Natural killer cell (primary cell): ENCODE results near the gene NEMP1. TPM values are rescaled to one million over a fixed set of nuclear protein-coding genes. Genes with fewer than 3 reads are reported as not detected.

Source experiments
- ATAC-seq, 3 donors: fragments of 150-1000 bp in 2 of 3; fragments of 200-7000 bp in 1 of 3; cut with Tn5 transposase; 1 replicate in 1 of 3; 2 replicates in 2 of 3; pipeline ENCODE4 v1.10.0; 2021; ENCODE audit warnings: mild to moderate bottlenecking in 2 of 3, moderate library complexity in 2 of 3
- DNase-seq, 2 donors: peaks; one replicate each; pipeline versions ENCODE4 v3.0.0 to v3.0.0-alpha.2; 2013 to 2021; ENCODE audit warnings: mixed read lengths in 1 of 2
- H3K27ac ChIP-seq: one replicate; pipeline ENCODE4 v1.5.1; 2013; ENCODE audit warnings: mild to moderate bottlenecking, low read length
- H3K27me3 ChIP-seq: one replicate; pipeline ENCODE4 v1.6.1; 2013; ENCODE audit warnings: low read length; ENCODE audit not compliant: control insufficient read depth, insufficient read depth
- H3K36me3 ChIP-seq: one replicate; pipeline ENCODE4 v1.6.1; 2013; ENCODE audit warnings: low read length; ENCODE audit not compliant: control insufficient read depth, insufficient read depth
- H3K4me1 ChIP-seq: one replicate; pipeline ENCODE4 v1.6.1; 2013; ENCODE audit warnings: low read length; ENCODE audit not compliant: control insufficient read depth, insufficient read depth
- H3K4me3 ChIP-seq: one replicate; pipeline ENCODE4 v1.5.1; 2013; ENCODE audit warnings: low read length
- H3K9me3 ChIP-seq: one replicate; pipeline ENCODE4 v1.6.1; 2013; ENCODE audit warnings: low read length; ENCODE audit not compliant: control insufficient read depth, insufficient read depth
- H3K27ac Mint-ChIP-seq, 2 donors: one replicate each; pipeline ENCODE4 v1.8.0; 2022; ENCODE audit warnings: mild to moderate bottlenecking in 2 of 2, mixed read lengths in 2 of 2, moderate library complexity in 1 of 2
- H3K27me3 Mint-ChIP-seq, 2 donors: one replicate each; pipeline ENCODE4 v1.8.0; 2022; ENCODE audit warnings: low read depth in 2 of 2, mixed read lengths in 2 of 2
- H3K36me3 Mint-ChIP-seq: one replicate; pipeline ENCODE4 v1.8.0; 2022; ENCODE audit warnings: mixed read lengths
- H3K4me1 Mint-ChIP-seq, 2 donors: one replicate each; pipeline ENCODE4 v1.8.0; 2022; ENCODE audit warnings: mixed read lengths in 2 of 2
- H3K4me3 Mint-ChIP-seq: one replicate; pipeline ENCODE4 v1.8.0; 2022; ENCODE audit warnings: mild to moderate bottlenecking, moderate library complexity, mixed read lengths
- H3K9me3 Mint-ChIP-seq, 2 donors: one replicate each; pipeline ENCODE4 v1.8.0; 2022; ENCODE audit warnings: mixed read lengths in 2 of 2
- CTCF ChIP-seq: fragments of 200-600 bp; IDR thresholded peaks from one replicate; pipeline ENCODE4 v1.8.0; 2022; ENCODE audit warnings: antibody characterized with exemption
- WGBS: methylation state at CpG from one replicate; pipeline ENCODE4 v1.1.7; 2013; ENCODE audit warnings: missing lambda C conversion rate; ENCODE audit not compliant: insufficient coverage; 5-methylcytosine and 5-hydroxymethylcytosine counted together
- intact Hi-C: fragments of 100-400 bp; cut with micrococcal nuclease; formaldehyde crosslinking; loops from one replicate; pipeline ENCODE4 v1.14.2; 2022
- total RNA-seq, 4 donors: library from RNA; stranded (reverse); fragments of 120-200 nt in 1 of 4; gene quantifications; one replicate each; pipeline versions ENCODE4 v1.2.3 to v1.2.4, GENCODE V29; 2013 to 2022

Gene NEMP1
- total RNA-seq, 3 donors from 2014 or later (not counting 1 experiment from before 2014, with no cell fraction given) = 11.1 to 16.7 (median 12.1) TPM

DNA sequence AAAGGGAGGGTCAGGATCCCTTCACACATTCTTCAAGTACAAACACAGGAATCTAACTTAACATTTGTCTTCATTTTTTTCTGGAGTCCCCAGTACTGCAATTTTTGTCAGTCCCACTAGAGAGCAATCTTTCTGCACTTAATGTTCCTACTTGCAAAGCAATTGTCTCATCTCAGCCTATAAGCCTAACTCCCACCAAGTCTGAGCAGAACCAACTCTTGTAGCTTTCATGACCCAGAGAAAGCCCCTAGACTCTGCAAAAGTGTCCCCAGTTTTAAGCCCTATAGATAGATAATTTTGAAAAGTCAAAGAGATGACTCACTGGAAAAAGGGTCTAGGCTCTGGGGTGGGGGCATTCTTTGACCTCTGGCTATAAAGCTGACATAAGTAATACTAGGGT, 70.4 kb downstream of the NEMP1 start:
- peak; percentile 38 for TF ChIP-seq CTCF
- intact Hi-C loops = loop anchor here (1.0 kb wide), 2 partner anchors 54 to 104 kb away; no protein-coding TSS in a partner anchor
- H3K27ac Mint-ChIP-seq = no peak overlapping the region
- DNase-seq (peak in 1 of 2 donors; percentile 74), ATAC-seq (peak in 1 of 3 donors; percentile 27)
- H3K4me3 Mint-ChIP-seq = peak overlapping the region; percentile 23
- H3K36me3 Mint-ChIP-seq = no peaks in the 10 kb centered on the region
- peaks cover 13% of the 10 kb centered on the region for H3K36me3 ChIP-seq
- H3K4me1 ChIP-seq = peaks cover 17% of the 10 kb centered on the region
- H3K4me1 Mint-ChIP-seq = peaks cover 27 to 33% of the 10 kb centered on the region in 2 donors
- H3K27ac ChIP-seq = no peak overlapping the region
- H3K9me3 Mint-ChIP-seq = no peaks in the 10 kb centered on the region
- H3K9me3 ChIP-seq = no peaks in the 10 kb centered on the region
- no peak overlapping the region for H3K4me3 ChIP-seq
- H3K27me3 Mint-ChIP-seq = peaks cover 6 to 8% of the 10 kb centered on the region in 2 donors
- no peaks in the 10 kb centered on the region for H3K27me3 ChIP-seq

DNA sequence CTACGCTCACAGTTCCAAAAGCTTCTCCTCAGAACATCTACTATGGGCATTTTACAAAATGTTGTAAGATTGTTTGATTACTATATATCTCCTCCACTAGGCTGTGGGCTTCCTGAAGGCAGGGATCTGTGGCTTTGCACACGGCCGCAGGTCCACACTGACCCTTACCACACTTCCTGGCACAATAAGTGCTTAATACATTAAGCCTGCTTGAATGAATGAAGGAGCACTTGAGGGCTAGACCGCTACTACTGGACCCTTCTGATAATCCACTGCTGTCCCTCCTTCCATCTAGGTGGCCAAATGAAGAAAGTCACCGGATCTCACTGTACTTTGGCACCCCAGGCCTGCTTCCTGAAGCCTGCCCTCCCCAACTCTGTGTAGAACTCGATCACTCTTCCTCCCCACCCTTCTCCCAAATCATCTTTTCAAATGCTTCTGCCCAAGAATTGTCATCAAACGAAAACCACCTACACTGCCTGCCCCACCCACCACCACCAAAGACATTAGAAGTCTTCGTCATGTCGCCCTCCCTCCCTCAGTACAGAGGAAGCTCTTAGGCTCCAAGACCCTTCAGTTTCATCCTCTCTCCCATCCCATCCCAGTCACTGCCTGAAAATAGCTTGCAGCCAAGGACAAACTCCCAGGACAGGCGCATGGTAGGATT, 71.6 kb downstream of the NEMP1 start:
- Mint-ChIP-seq H3K27ac (peak overlapping the region; percentile 82 to 85), H3K27me3 (no peaks in the 10 kb centered on the region), H3K4me1 (peaks cover 27 to 33% of the 10 kb centered on the region in 2 donors), H3K4me3 (peak overlapping the region; percentile 92), H3K36me3 (no peaks in the 10 kb centered on the region), H3K9me3 (no peaks in the 10 kb centered on the region)
- no peak for TF ChIP-seq CTCF
- Histone ChIP-seq H3K9me3 (no peaks in the 10 kb centered on the region), H3K27ac (peak overlapping the region; percentile 43), H3K4me1 (peaks cover 17% of the 10 kb centered on the region), H3K36me3 (peaks cover 25% of the 10 kb centered on the region), H3K27me3 (no peaks in the 10 kb centered on the region), H3K4me3 (peak overlapping the region; percentile 32)
- intact Hi-C loops = no loop called here
- DNase-seq (peak in 1 of 2 donors; percentile 50), ATAC-seq (peak in 1 of 3 donors; percentile 5)
- WGBS = 42% methylated on average over 9 of the region's 10 CpGs

GRCh38 chr12:57005980-57006808, 72.4 kb downstream of the NEMP1 start, which contains the start of gene ZBTB39:
Gene ZBTB39 (minus strand): TSS chr12:57006546. CDS start chr12:57004917, 1,629 bp downstream.
- peak; percentile 42 for TF ChIP-seq CTCF
- under 1% methylated on average over 94 of the region's 94 CpGs for WGBS

More at GRCh38 chr12:57005980-57006808, 72.4 kb downstream of the NEMP1 start, which contains the start of gene ZBTB39:
- Mint-ChIP-seq H3K27me3 (no peaks in the 10 kb centered on the region), H3K27ac (peak within 1 kb of the TSS; percentile 82 to 85), H3K9me3 (no peaks in the 10 kb centered on the region), H3K4me1 (peaks cover 27 to 38% of the 10 kb centered on the region in 2 donors), H3K36me3 (no peaks in the 10 kb centered on the region), H3K4me3 (peak within 1 kb of the TSS; percentile 92)
- Histone ChIP-seq H3K9me3 (no peaks in the 10 kb centered on the region), H3K4me3 (peak within 1 kb of the TSS; percentile 67), H3K36me3 (peaks cover 28% of the 10 kb centered on the region), H3K4me1 (peaks cover 19% of the 10 kb centered on the region), H3K27me3 (no peaks in the 10 kb centered on the region), H3K27ac (peak within 1 kb of the TSS; percentile 51)
- intact Hi-C loops = no loop called here
- DNase-seq (peak; percentile 69 to 84), ATAC-seq (peak; percentile 90 to 95 (median 94))

Other genes with a start within 250 kb of the NEMP1 start
- gene SDR9C7, start 144.4 kb downstream of the NEMP1 start, total RNA-seq = under 1 TPM in 1 of 3 donors, not detected in 2; 0.20 TPM
- 1 to 10 TPM; 1.3 to 2.3 (median 1.6) TPM for gene RDH16, start 121.2 kb downstream of the NEMP1 start, total RNA-seq
- gene ZBTB39, start 72.2 kb downstream of the NEMP1 start, total RNA-seq = 10 to 100 TPM in 2 of 3 donors, 1 to 10 TPM in 1; 9.5 to 17.6 (median 12.5) TPM
- not detected for gene TAC3, start 62.3 kb downstream of the NEMP1 start, total RNA-seq
- gene MYO1A, start 28.7 kb downstream of the NEMP1 start, total RNA-seq = 1 to 10 TPM in 1 of 3 donors, not detected in 2; 1.1 TPM
- gene NAB2, start 10.3 kb upstream of the NEMP1 start, total RNA-seq = 1 to 10 TPM; 4.2 to 7.0 (median 5.4) TPM
- gene STAT6, start 32.6 kb upstream of the NEMP1 start, total RNA-seq = 100 to 1,000 TPM; 277 to 340 (median 319) TPM
- 10 to 100 TPM in 1 of 3 donors, 1 to 10 TPM in 2; 6.7 to 13.1 (median 9.5) TPM for gene LRP1, start 49.7 kb upstream of the NEMP1 start, total RNA-seq
- gene LRP1-AS, start 68.8 kb upstream of the NEMP1 start, total RNA-seq = not detected
- gene NXPH4, start 138.0 kb upstream of the NEMP1 start, total RNA-seq = under 1 TPM in 1 of 3 donors, not detected in 2; 0.82 TPM
- gene SHMT2, start 150.9 kb upstream of the NEMP1 start, total RNA-seq = 10 to 100 TPM; 28.6 to 39.3 (median 34.9) TPM
- gene STAC3, start 172.4 kb upstream of the NEMP1 start, total RNA-seq = 1 to 10 TPM; 2.4 to 4.1 (median 3.8) TPM